NK-92 (cell line): Measurements from ENCODE around the gene STK24.

Experiments used
- DNase-seq: peaks from one replicate; lab custom pipeline; 2025; ENCODE audit not compliant: unreplicated experiment; lab: John Stamatoyannopoulos, UW

STK24 gene

DNA sequence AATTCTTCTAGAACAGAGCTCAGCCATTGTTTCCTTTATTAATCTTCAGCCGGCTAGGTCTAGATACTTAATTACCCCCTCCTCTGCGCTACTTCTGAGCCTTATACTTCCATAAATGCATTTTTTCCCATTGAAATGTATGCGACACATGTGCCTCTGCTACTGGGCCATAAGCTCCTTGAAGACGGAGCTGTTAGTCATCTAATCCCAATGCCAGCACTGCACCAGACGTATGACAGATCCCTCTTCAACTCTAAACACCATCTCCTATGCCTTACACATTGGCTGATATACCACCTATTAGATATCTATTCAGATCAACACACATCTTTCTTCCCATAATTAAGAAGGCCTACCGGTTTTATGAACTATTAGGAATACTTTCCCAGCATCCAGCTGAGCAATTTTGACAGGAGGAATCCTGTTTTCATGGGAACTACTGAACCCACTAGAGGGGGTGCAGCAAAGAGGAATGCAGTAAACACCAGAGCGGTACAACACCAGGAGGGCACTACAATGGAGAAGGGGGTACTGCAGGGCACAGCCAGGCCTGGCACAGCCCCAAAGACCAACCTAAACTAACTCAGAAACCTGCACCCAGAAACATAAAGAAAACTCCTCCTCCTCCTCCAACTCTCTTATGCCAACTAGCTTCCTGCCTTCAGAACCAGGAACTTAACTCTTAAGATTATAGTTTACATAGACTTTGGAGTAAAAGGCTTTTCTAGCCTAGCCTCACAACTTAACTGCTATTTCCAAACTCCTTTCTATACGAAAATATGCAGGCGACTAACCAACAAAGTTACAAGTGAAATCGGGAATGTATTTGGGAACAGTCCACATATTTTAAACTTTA lies 18.7 kb downstream of the STK24 start:
- DNase-seq = no peak

DNA sequence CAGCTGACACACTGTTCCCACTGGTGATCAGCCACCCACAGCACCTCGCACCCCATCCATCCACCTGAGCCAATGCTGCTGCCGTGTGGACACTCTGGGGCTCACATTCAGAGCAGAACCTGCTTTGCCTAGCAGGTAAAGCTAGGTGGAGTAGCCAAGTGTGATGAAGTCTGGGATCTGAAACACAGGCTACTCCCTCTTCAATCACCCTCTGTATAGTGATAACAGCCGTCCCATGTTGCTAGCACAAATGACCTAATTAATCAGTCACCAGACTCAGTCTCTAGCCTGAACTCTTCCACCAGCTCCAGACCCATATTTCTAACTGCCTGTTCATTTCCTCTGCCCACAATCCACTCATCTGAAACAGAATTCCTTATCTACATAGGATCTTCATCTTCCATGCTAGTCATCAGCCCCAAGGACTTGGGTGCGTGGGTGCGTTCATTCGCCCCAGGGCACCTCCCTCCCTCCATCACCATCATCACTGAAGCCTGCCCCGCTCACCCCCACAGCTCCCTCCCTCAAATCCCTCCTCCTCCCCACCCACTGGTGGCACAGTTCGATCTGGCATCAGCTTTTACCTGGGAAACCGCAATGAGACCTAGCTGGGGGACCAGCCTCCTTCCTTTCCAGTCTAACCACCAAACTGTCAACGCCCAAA lies 19.8 kb downstream of the STK24 start:
- DNase-seq = no peak

DNA sequence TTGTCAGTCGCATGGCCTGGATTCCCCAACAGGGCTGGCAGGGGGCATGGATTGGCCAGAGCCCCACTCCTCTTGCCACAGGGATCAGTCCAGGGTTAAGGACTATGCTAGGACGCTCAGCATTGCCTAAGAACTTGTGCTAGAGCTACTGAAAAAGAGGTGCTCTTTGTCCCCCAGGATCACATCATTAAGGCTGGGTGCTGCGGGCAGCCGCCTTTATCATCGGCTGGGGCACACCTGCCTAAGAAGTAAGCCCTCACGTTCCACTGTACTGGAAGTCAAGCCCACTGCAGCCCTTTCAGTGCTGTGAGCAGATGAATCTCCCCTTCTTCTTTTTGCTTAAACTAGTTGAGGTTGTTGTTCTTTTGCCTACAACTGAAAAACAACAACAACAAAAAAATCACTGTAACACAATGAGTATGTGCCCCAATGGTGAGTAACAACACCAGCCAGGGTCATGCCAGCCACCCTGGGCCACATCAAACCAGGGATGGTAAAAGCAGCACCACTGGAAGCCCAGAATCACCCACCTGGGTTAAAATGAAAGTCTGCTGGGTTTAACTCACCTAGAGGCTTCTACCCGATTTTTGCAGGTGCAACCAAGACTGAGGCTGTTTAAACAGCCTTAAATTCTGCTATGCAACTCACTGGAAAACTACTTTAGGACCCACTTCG lies 20.6 kb downstream of the STK24 start:
- DNase-seq = no peak

DNA sequence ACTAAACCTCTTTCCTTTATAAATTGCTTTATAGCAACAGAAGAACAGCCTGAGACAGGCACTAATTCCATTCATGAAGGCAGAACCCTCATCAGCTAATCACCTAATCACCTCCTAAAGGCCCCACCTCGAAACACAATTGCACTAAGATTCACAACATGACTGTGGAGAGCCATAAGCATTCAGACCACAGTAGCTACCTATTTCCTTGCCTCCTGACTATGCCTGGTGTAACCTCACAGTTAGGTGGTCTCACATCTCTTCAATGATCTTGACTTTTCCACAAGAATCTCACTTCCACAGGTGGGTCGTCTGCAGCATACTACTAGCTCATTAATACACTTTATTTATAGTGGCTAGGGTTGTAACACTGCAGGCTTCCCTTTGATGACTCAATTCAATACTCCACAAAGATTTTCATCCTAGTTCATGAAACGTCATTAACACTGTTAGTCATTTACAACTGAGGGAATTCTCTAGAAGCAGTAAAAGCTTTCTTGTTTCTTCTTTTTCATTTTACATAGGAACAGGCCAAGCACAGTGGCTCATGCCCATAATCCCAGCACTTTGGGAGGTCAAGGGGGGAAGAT lies 27.1 kb downstream of the STK24 start:
- no peak for DNase-seq

DNA sequence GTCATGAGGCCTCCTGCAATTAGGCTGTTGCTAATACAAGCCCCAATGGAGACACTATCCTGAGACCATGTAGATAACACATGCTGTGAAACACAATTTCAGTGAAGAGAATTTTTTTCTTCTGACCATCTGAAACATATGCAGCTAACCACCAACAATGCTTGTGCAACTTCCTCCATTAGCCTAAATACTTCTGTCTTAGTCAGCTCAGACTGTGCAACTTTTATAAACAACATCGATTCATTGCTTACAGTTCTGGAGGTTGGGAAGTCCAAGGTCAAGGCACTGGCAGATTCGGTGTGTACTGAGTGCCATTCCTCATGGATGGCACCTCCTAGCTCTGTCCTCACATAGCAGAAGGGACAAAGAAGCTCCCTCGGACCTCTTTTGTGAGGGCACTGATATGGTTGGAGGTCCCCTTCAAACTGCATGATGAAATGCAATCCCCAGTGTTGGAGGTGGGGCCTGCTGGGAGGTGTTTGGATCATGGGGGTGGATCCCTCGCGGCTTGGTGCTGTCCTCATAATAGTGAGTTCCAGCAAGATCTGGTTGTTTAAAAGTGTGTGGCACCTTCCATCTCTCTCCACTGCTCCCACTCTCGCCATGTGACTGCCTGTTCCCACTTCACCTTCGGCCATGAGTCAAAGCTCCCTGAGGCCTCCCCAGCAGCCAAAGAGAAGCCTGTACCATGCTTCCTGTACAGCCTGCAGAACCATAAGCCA lies 27.7 kb downstream of the STK24 start:
- DNase-seq = no peak

DNA sequence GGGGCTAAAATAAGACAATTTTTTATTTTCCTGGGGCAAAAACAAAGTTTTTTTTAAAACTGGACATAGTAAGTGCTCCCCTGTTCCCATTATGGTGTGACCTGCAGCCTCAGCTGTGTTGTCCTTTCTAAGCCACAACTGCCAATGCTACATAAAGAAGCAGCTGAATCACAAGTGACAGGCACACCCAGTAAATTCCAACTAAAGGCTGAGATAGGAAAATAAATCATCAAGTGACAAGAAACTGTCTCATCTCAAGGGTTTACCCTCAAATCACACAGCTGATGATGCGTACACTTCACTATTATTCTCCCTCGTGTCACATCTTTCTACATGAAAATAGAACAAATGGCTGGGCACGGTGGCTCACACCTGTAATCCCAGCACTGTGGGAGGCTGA lies 28.7 kb downstream of the STK24 start:
- no peak for DNase-seq

DNA sequence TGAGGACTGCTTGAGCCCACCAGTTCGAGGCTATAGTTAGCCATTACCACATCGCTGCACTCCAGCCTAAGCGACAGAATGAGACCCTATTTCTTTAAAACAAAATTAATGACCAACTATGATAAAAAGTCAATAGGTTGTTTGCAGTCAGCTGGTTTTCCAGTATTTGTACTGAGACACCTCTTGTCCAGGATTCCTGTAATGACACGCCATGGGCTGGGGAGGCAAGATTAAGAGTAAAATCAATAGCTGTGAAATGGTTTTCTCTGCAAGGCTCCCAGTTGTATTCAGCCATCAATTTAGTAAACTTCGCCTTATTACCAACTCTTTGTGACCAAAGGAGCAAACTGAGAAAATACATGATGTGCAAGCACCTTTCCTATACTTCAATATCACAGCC lies 29.5 kb downstream of the STK24 start:
- DNase-seq = no peak

DNA sequence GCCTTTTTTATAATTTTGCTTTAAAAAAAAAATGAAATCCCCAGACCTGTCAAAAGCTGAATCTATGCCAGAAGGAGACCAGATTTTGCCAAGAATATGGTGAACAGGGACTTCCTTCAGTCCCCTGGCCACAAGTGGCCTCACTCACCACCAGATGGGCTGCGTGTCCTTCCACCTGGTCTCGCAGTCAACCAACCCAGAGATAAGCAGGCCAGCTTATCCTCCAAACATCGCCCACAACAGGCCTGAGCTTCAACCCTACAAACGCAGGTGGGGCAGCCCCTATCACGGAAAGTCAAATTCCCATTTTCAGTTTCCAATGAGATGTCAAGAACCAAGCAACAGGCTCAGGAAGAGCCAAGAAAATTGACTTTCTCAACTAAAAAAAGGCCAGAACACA lies 30.5 kb downstream of the STK24 start:
- DNase-seq = no peak

DNA sequence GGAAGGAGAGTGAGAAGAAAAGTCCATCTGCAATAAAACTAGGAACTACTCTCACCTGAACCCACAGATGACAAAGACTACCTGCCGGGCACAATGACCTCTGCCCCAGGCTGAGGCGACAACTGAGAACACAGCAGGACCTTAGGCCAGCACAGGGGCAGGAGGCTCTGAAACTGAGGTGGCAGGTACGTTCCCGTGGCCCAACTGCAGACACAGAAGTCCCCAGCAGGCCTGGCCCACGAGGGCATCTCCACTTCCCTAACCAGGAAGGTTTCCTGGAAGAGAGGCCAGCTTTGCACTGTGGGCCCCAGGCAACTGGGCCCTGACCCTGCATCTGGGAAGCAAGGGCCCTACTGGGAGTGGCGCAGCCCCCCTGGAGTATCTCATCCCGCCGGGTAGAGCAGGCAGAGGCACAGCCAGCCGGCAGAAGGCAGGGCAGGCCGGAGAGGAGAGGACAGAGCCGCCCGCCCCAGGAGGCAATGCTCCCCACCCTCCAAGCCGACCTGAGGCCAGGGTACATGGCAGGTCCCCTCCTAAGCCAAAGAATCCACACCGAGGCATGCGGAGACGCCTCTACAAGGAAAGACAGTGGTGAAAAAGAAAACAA lies 32.7 kb downstream of the STK24 start:
- DNase-seq = no peak

DNA sequence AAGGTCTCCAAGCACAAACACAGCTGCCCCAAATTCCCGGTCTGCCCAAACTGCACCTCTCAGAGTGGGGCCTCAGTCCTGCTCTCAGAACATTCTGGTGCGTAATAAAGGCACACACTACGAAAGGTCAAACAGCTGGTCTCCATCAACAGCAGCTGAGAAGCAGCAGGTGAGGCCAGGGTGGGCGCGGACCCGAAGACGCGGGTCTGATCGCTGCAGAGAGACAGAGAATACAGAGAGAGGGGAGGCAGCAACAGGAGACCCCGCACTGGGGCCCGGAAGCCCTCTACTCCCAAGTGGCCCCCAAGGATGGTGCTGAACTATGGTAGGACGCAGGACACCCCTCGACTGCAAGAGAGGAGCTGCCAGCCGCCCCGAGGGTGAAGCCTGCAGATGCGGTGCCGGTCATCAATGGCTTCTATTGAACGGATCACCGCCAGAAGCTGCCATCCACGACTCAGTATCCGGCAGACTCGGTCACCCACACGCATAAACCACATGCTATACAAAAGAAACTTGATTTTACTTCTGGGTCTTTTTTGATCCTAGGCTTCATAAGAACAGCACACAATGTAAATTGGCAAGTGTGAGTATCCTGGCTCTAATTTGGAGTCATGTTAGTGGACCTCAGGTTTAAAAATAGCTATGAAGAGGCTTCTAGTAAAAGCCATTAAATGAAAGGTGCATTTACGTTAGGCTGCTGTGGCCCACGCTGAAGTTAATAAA lies 33.4 kb downstream of the STK24 start:
- no peak for DNase-seq

DNA sequence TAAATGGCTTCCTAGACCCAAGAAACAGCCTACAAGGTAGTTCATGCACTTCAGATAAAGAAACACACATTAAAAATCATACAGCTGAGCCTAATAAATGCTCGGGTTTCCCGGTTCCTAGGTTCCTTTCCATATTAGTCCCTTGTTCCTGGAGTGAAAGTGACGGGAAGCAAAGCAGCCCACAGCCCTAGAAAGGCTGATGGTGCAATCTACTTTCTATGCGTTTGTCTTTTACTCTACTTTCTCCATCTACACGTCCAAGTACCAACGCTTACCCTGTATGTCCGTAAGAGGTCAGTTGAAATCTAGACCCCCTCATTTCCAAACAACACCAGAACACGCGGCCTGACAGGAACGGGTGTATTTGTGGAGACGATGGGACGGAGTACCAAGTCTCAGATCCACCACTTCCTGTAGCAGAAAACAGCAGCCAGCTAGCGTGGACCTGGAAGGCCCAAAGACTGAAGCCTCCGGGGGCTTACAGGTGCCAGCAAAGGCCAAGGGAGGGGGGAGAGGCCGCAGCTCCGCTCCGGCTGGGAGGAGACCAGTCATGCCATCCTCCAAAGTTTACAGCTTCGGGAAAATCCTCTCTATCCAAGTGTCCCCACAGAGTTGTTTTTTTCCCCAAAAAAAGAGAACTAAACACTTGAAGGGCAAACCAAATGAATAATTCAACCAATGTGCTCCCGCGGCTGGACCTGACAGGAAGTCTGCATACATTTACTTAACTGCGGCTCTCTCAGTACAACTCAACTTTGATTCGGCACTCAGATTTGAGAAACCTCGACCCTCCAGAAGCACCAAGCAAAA lies 34.1 kb downstream of the STK24 start:
- DNase-seq = no peak

DNA sequence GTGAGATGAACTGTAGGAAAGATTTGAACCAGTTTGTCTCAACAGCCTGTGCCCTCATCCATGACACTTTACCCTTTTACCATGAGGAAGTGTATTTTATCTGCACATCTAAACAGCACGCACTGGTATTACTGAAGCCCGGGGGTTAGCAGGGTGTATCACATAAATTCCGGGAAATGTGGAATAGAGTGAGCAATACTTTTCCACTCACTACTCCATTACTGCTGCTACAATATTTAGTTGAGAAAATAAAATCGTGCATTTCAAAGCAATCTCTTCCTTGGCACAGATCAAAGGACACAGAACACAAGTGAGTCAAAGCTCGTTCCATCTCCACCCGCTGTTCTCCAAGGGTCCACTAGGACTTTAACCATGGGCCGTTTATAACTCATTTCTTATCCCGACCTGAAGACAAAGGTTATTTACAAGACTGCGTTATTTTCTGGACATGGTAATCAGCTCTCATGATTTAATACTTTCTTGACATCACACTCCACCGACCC lies 35.2 kb downstream of the STK24 start:
- no peak for DNase-seq

DNA sequence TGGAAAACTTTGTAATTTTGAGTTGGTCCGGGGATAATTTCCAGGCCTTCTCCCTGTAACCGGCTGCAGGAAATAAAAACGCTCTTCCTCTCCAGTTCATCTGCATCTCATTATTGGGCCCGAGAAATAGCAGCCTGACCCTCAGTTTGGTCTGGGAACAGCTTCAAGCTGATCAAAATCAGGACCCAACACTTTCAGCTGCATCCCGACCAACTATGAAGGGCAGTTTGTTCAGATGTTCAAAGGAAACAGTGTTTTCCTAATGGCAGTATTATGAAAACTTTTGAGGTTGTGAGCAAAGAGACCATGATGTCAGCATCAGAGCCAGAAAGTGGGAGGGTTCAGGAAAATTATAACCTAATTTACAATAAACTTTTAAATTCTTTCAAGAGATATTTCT lies 35.7 kb downstream of the STK24 start:
- no peak for DNase-seq

DNA sequence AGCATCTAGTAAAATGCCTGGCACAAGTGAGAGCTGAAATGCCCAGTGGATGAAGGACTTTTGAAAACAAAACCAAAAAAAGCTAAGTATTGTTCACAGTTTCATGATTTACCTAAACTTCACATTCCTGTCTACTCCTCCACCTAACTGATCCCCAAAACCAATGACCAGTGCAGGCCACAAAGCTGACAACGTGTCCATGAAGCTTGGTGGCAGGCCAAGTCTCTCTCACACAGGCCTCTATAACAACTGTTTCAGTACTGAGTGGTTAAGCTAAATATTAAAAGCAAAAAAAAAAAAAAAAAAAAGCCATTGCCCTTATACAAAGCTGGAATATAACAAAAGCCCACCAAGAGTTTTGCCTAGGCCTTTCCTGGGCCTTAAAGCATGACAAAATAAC lies 36.4 kb downstream of the STK24 start:
- no peak for DNase-seq

DNA sequence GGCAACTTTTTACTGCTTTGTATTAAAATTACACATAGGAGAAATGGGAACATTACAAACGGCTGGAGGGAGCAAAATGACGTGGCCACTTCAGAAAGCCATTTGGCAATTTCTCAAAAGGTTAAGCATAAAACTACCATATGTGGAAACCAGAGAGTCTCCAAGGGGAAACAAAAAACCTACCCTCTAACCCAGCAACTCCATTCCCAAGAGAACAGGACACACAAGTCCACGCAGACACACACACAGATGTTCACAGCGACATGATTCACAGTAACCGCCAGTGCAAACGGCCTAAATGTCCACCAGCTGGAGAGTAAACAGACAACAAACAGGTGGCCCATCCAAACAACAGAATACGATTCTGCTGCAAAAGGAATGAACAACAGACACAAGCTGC lies 37.2 kb downstream of the STK24 start:
- no peak for DNase-seq

DNA sequence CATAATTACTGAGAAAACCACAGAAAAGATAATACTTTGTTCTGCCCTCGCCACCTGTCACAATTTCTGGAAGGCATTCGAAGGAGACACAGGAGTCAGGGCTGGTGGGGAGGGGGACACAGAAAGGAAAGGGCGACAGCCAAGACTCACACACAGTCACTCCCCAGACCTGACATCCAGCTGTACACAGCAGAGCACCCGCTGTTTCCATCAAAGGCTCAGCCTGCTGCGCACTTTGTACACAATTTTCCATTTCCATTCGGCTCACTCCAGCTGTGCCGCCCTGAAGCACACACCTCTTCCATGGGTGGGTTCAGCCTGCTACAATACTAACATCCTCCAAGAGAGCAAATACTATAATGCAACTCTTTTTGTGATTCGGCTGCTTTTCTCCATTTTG lies 38.0 kb downstream of the STK24 start:
- no peak for DNase-seq

DNA sequence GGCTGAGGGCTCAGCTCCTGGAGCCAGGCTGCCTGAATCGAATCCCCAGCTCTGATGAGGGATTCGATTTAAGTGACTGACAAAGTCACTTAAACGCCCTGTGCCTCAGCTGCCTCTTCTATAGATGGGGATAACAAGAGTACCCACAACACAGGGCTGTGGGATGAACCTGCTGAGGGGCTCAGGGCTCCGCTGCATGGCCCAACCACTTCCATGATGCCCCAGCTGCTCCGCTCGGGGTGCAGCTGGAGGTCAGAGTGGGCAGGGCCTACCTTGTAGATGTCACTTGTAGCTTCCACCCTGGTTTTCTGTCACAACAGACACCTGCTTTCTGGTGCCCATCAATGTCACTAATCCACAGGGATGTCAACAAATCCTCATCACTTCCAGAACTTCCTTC lies 39.2 kb downstream of the STK24 start:
- no peak for DNase-seq

DNA sequence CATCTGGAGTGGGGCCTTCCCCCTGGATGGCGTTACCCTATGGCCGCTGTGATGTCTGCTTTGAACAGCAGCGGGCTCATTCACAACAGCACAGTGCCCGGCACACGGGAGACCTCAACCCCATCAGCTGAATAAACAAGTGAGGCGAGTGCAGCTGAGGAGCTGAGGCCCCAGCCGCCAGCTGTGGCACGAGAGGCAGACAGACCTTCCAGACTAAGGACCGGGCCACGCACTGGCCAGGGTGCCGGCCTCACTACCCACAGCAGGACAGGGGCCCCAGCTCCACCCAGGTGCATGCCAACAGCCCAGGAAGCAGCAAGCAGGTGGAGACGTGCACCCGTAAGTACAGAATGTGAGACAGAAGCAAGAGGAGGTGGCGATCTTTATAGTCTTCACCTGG lies 39.6 kb downstream of the STK24 start:
- DNase-seq = no peak

DNA sequence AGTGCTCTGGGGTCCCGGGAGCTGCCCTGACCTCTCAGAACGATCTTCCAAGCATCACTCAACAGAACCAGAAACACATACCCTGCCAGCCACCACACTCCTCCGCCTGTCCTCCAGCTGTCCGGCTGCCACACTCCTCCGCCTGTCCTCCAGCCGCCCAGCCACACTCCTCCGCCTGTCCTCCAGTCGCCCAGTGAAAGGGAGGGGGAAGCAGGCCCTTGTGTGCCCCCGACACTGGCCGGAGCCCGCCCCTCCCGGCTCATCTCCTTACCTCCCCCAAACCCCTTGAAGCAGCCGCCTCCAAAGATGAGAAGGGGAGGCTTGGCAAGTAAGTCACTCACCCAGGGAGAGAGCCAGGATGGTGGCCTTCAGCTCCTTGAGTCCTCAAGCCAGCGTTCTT lies 40.2 kb downstream of the STK24 start:
- DNase-seq = no peak
